ENCODE results near the gene NRP1. TPM values are rescaled to one million over a fixed set of nuclear protein-coding genes. Genes with fewer than 3 reads are reported as not detected.

Gene NRP1
- total RNA-seq, 1 donor from 2014 or later = 16.1 TPM

- no peak overlapping the region for H3K4me3 Mint-ChIP-seq
- no peak for DNase-seq (ENCODE audit: low read depth, low spot score)
- no peaks in the 10 kb centered on the region for H3K9me3 Mint-ChIP-seq
- TF ChIP-seq CTCF (conservative IDR thresholded peaks at IDR 0.05) = no peak
- peaks cover 65% of the 10 kb centered on the region for H3K4me1 Mint-ChIP-seq
- no peaks in the 10 kb centered on the region for H3K36me3 Mint-ChIP-seq (ENCODE audit: low read depth)
- no peak overlapping the region for H3K27ac Mint-ChIP-seq (ENCODE audit: unreplicated experiment)
- no peaks in the 10 kb centered on the region for H3K27me3 Mint-ChIP-seq (ENCODE audit: low read depth)
Observed at GRCh38 chr10:33274096-33274785, 60.2 kb downstream of the NRP1 start.

- Mint-ChIP-seq H3K4me3 (peak overlapping the region; percentile 38), H3K36me3 (ENCODE audit: low read depth) (no peaks in the 10 kb centered on the region)
- no peak for DNase-seq (ENCODE audit: low read depth, low spot score)
Observed at GRCh38 chr10:33273295-33274002, 61.0 kb downstream of the NRP1 start.

GRCh38 chr10:33272635-33273034 lies 61.8 kb downstream of the NRP1 start:
- no peaks in the 10 kb centered on the region for H3K9me3 Mint-ChIP-seq
- no peaks in the 10 kb centered on the region for H3K27me3 Mint-ChIP-seq (ENCODE audit: low read depth)
- no peaks in the 10 kb centered on the region for H3K36me3 Mint-ChIP-seq (ENCODE audit: low read depth)
- peak overlapping the region; percentile 17 for H3K4me3 Mint-ChIP-seq
- H3K27ac Mint-ChIP-seq (ENCODE audit: unreplicated experiment) = peak overlapping the region; percentile 81
- no peak for DNase-seq (ENCODE audit: low read depth, low spot score)
- H3K4me1 Mint-ChIP-seq = peaks cover 72% of the 10 kb centered on the region
- no peak for TF ChIP-seq CTCF (conservative IDR thresholded peaks at IDR 0.05)

More at GRCh38 chr10:33273295-33274002, 61.0 kb downstream of the NRP1 start:
- H3K4me1 Mint-ChIP-seq = peaks cover 70% of the 10 kb centered on the region
- H3K9me3 Mint-ChIP-seq = no peaks in the 10 kb centered on the region
- H3K27ac Mint-ChIP-seq (ENCODE audit: unreplicated experiment) = no peak overlapping the region
- no peaks in the 10 kb centered on the region for H3K27me3 Mint-ChIP-seq (ENCODE audit: low read depth)
- no peak for TF ChIP-seq CTCF (conservative IDR thresholded peaks at IDR 0.05)

GRCh38 chr10:33271969-33272583 lies 62.4 kb downstream of the NRP1 start:
- Mint-ChIP-seq H3K4me3 (peak overlapping the region; percentile 39), H3K27me3 (ENCODE audit: low read depth) (no peaks in the 10 kb centered on the region), H3K36me3 (ENCODE audit: low read depth) (peaks cover 1% of the 10 kb centered on the region), H3K27ac (ENCODE audit: unreplicated experiment) (peak overlapping the region; percentile 69), H3K4me1 (peaks cover 75% of the 10 kb centered on the region), H3K9me3 (no peaks in the 10 kb centered on the region)
- no peak for DNase-seq (ENCODE audit: low read depth, low spot score)
- no peak for TF ChIP-seq CTCF (conservative IDR thresholded peaks at IDR 0.05)

GRCh38 chr10:33270971-33271370 lies 63.5 kb downstream of the NRP1 start:
- Mint-ChIP-seq H3K4me1 (peaks cover 70% of the 10 kb centered on the region), H3K9me3 (no peaks in the 10 kb centered on the region), H3K4me3 (peak overlapping the region; percentile 44), H3K27me3 (ENCODE audit: low read depth) (no peaks in the 10 kb centered on the region), H3K36me3 (ENCODE audit: low read depth) (peaks cover 3% of the 10 kb centered on the region), H3K27ac (ENCODE audit: unreplicated experiment) (peak overlapping the region; percentile 92)
- no peak for DNase-seq (ENCODE audit: low read depth, low spot score)
- TF ChIP-seq CTCF (conservative IDR thresholded peaks at IDR 0.05) = no peak

Measured in neural crest cell (in vitro differentiated cells).